ENCODE measurements around the gene AHRR.

Gene AHRR

DNA sequence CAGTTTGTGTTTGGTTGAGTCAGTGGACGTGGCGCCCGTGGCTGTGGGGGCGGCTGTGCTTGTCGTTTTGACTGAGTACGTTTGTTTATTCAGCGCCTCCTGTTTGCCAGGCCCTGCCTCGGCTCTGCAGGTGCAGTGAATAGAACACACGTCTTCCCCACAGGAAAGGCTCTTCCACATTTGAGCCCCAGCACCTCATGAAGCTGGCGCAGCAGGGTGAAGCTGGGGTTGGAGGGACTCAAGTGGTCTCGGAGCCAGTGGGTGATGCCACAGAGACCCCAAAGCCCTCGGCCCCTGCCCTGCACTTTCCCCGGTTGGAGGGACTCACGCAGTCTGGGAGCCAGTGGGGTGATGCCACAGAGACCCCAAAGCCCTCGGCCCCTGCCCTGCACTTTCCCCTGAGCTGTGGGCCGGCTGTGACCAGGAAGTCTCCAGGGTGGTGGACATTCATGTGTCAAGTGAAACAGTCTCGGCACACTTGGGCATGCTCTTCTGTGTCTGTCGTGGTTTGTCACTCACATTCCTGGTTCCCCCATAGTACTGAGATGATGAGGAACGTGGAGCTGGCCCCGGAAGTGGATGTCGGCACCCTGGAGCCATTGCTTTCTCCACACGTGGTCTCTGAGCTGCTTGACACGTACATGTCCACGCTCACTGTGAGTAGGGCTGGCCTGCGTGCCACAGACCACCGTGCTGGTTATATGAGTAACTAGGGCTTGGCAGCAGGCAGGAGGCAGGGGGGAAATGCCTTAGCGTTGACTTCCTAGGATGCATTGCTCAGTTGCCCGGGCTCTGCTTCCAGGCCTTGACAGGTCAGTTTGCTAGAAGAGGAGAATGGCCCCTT is 135.1 kb downstream of the AHRR start:
- no peak for DNase-seq (ENCODE audit: low read depth in 2 of 2, low spot score in 1 of 2)

DNA sequence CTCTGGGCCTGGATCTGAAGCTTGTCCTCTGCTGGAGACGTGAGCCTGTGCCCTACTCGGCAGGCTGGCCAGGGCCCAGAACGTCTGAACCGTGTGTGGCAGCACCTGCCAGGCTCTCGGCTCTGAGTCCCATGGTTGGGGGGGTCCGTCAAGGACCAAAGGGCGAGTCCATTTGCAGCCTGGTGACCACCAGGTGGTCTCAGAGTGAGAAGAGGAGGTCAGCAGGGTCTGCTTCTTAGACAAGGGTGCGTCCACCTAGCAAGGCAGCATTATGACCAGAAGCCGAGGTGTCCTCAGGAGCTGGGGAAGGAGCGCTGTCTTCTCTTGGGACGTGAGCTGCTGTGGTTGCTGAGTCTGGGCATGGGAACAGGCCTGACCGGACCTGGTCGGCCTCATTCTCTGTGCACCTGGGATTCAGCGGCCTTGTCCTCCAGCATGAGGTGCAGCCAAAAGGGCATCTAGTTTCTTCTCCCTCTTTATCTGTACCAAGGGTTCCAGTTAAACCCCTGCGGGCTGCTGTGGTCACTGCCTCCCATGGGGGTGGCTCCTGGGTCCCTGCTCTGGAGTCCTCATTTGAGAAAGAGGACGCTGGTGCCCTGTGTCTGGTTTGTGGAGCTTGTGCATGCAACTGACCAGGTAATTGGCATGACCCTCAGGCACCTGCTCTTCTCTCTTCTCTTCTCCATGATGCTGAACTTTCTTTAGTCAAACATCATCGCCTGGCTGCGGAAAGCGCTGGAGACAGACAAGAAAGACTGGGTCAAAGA is 135.9 kb downstream of the AHRR start:
- DNase-seq (ENCODE audit: low read depth in 2 of 2, low spot score in 1 of 2): no peak

DNA sequence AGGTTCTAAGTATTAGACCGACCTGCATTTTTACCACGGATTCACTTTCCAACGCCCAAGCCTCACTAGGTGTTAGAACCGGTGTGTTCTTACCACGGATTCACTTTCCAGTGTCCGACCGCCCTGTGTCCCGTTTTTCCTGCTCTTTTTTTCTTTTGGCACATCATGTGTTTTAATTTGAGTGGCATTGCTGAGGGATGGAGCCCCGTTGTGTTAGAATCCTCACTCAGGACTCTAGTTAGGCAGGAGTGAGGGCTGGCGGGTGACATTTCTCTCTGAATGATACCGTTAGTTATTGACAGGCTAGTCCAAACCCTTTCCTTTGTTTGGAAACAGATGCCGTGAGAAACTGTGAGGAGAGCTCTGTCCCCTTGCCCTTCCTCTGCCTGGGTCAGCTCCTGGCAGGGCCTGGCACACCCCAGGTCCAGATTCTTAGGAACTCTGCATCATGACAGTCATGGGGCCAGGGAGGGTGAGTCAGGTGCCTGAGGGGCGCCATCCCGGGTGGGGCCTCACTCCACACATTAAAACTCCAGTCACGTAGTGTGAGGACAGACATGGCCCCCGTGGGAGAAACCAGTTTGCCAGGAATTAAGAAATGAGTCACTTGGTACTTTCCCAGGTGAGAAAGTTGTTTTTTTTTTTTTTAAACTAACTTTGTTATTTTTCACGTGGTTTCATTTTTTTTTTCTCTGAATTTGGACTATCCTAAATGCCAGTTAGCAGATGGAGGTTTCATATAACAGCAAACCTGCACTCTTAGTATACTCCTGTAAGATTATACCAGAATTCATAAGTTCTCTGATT is 137.2 kb downstream of the AHRR start:
- DNase-seq (ENCODE audit: low read depth in 2 of 2, low spot score in 1 of 2): no peak

DNA sequence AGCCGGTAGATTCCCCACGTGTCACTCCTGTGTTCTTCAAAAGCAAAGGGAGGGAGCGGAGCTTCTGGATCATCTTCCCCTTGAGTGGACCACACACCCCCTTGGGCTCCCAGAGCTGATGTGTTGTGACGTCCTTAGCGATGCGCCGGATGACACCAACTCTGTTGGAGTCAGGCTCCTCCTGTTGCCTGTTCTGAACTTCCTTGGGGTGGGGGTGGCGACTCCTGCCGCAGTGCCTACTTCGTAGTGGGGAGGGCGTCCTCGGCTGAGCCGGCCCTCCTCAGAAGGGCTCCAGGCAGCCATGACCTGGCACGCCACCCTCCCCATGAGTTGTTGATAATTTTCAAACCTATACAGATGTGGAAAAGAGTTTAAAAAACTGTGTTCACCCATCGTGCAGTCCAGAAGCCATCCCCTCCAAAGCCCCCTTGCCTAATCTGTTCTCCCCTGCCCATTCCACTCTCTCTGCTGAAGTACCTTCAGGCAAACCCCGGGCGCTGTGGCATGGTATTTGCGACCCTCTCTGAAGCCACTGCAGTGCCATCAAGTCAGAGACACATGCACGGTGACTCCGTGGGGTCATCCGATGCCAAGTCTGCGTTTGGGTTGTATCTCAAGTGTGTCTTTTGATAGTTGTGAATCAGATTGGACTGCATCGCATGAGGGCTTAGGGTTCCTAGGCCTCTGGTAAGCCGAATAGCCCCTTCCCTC is 138.2 kb downstream of the AHRR start:
- DNase-seq (ENCODE audit: low read depth in 2 of 2, low spot score in 1 of 2): no peak

DNA sequence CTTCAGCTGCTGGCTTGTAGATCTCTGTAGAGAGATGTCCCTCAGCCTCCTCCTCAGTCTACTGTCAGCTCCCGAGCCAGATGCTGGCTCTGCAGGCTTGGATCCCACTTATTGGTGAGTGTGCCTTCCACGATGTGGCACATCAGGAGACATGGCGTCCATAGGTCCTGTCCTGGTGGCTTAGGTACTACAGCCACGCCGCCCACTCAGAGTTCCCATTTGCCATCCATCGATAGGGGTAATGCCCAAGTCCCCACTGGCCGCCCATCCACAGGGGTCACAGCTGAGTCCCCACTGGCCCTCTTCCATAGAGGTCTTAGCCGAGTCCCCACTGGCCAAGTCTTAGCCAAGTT is 138.7 kb downstream of the AHRR start:
- DNase-seq (ENCODE audit: low read depth in 2 of 2, low spot score in 1 of 2): no peak

DNA sequence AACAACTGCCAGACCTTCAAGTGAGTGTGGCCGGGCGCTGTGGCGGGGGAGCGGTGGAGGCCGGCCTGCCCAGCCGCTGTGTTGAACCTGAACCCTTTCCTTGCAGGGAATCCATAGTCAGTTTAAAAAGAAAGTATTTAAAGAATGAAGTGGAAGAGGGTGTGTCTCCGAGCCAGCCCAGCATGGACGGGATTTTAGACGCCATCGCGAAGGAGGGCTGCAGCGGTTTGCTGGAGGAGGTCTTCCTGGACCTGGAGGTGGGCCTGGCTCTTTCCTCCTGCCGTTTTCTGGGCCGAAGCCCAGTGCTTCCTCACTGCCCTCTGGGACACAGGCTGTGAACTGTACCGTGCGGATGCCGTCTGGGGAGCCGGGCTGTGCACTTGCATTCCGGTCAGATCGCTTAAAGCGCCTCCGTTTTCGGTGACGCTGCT is 140.6 kb downstream of the AHRR start:
- no peak for DNase-seq (ENCODE audit: low read depth in 2 of 2, low spot score in 1 of 2)

DNA sequence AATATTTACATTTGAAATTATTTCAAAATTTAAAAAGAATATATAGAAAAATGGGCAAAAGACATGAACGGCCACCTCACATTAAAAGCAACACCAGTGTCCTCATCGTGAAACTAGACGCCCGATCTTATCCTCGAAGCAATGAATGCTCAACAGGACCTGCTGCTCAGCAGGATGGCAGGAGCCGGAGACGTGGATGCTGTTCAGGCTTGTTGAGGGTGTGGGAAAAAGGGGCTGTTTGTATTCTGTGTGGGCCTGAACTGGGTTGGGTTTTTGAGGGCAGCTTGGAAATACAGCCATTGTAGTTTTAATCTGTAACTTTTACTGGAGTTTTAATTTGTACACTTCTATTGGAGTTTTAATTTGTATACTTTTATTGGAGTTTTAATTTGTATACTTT is 141.8 kb downstream of the AHRR start:
- DNase-seq (ENCODE audit: low read depth in 2 of 2, low spot score in 1 of 2): no peak

DNA sequence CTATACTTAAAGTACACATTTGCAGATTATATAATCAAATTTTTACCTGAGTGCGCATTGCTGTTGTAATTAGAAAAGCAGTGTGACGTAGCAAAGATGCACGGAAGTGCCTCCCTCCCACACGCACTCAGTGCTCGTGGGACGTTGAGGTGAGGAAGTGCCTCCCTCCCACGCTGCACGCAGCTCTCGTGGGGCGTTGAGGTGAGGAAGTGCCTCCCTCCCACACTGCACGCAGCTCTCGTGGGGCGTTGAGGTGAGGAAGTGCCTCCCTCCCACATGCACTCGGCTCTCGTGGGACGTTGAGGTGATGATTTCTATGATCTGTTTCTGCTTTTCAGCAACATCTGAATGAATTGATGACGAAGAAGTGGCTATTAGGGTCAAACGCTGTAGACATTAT is 142.4 kb downstream of the AHRR start:
- peak in 1 of 2 donors; percentile 40 for DNase-seq (ENCODE audit: low read depth in 2 of 2, low spot score in 1 of 2)

DNA sequence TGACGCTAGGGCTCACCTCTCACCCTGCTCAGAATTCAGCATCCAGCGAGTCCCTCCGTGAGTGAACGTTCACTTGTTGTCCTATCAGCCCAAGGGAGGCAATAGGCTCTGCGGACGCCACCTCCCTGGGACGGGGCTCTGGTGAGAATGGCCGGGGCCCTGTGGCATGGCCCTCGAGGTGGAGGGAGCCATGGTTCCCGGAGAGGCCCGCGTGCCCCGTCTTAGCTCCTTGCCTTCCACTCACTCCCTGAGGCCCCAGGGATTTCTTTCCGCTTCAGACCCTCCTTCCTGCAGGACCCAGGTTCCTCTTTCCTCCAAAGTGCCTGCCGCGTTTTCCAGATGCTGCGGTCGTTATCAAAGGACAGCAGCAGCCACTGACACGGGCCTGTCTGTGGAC is 142.9 kb downstream of the AHRR start:
- DNase-seq (ENCODE audit: low read depth in 2 of 2, low spot score in 1 of 2): no peak

DNA sequence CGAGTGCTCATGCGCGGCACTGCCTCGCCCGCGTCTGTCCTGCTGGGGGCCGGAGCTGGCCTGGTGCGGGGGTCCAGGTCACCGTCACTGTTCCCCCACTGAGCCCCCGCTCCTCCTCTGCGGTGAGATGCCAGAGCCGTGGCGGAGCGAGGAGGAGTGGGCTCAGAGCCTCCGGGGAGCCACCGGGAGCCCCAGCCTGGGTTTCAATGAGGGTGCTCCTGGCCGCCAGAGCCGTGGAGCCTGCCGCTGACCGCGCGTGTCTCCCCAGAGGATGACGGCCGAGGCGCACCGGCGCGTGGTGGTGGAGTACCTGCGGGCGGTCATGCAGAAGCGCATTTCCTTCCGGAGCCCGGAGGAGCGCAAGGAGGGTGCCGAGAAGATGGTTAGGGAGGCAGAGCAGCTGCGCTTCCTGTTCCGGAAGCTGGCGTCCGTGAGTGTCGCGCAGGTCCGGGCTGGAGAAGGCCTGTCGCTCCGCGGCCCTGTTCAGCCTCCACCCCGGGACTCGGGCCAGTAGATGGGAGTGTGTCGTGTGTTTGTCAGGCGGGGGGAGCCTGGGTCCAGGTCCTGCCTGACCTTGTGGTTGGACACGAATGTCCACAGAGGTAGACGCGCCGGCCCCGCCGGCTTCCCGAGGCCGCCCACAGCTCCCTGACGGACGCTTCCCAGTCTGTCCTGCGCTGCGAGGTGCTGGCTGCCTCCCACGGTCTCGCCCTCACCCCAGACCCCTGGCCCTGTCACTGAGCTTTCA is 143.5 kb downstream of the AHRR start:
- DNase-seq (ENCODE audit: low read depth in 2 of 2, low spot score in 1 of 2): no peak

DNA sequence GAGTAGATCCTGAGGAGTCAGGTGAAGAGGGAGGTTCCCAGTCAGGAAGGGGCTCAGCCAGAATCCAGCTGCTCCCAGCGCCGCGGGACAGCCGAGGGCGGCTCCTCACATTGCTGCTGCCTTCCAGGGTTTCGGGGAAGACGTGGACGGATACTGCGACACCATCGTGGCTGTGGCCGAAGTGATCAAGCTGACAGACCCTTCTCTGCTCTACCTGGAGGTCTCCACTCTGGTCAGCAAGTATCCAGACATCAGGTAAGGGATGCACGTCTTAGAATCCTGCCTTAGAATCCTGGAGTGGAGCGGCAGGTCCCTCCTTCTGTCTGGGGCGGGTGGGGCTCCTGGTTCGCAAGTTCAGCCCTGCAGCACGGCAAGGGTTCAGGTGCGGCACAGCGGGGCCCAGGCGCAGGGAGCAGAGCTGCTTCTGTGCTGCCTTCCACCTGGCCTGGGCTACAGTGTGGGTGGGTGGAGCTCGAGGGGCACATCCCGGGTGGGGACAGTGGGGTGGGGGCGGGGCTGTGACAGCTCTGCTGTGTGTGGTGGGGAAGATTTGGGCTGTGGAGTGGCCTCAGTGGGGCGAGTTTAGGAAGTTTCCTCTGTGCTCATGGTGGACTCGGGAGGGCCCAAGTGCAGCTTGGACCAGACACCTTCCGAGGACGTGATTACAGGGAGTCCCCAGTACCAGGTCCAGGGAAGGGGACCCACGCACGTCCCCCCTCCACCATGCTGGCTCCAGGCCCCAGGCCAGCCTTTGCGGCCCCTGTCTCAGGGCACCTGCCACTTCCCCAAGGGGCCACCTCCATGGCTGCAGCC is 144.3 kb downstream of the AHRR start:
- no peak for DNase-seq (ENCODE audit: low read depth in 2 of 2, low spot score in 1 of 2)

DNA sequence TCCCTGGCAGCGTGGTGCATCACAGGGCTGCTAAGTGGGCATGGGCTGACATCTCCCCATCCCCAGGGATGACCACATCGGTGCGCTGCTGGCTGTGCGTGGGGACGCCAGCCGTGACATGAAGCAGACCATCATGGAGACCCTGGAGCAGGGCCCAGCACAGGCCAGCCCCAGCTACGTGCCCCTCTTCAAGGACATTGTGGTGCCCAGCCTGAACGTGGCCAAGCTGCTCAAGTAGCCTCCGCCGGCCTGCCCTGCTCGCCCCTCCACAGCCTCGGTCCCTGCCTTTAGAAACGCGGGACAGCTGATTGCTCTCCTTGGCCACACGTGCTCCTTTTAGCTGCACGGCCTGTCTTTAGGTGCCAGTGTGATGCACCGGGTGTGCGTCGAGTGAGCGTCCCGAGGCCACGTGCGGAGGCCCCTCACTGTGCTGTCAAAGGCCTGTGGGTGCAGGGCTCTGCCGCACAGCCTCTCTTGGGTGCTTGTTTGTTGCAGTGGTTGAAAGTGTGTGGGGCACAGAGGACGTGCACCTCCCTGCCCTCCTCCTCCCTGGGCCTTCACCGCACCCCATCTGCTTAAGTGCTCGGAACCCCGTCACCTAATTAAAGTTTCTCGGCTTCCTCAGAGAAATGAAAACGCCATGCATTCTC is 145.3 kb downstream of the AHRR start:
- DNase-seq (ENCODE audit: low read depth in 2 of 2, low spot score in 1 of 2): no peak

DNA sequence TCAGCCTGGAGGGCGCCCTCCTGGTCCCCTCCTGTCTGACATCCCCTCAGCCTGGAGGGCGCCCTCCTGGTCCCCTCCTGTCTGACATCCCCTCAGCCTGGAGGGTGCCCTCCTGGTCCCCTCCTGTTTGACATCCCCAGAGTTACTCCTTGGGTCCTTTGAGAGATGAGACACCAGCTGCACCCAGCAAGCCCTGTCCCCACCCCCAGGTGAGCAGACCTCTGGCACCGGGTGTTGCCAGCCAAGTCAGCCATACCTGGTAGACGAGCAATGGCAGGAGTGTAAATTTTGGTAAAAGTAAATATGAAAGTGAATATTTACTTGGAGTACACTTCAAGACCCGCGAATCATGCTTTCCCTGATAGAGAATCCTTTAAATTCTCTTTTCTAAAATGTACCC is 146.9 kb downstream of the AHRR start:
- no peak for DNase-seq (ENCODE audit: low read depth in 2 of 2, low spot score in 1 of 2)

DNA sequence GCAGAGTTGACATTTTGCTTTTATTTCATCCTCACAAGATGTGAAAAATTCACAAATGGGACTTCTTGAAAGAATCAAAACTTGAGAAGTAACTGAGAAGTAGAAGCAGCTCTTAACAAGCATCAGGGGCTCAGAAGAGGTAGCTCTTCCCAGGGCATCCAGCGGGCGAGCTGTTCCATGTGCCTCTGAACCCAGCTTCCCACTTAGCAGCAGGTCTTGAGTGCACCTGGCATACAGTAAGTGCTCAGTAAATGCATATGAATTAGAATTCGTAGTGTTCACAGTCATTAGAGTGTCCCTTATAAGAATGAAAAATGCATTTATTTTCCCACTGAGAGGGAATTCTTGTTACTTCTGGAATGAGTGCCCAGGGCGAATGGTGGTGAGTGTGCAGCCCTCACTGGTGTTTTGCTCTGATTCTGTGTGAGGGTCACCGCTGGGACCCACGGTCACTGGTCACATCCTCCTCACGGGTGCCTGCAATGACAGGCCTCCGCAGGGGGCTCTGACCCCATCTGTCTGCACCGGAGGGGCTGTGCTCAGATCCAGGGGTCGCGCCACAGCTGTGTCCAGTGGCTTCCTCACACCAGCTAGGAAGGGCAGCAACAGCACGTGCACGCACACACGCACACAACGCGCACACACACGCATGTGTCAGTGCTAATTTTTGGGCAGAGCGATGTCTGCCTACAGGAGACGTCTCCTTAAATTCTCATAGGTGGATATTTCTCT is 148.4 kb downstream of the AHRR start:
- no peak for DNase-seq (ENCODE audit: low read depth in 2 of 2, low spot score in 1 of 2)

DNA sequence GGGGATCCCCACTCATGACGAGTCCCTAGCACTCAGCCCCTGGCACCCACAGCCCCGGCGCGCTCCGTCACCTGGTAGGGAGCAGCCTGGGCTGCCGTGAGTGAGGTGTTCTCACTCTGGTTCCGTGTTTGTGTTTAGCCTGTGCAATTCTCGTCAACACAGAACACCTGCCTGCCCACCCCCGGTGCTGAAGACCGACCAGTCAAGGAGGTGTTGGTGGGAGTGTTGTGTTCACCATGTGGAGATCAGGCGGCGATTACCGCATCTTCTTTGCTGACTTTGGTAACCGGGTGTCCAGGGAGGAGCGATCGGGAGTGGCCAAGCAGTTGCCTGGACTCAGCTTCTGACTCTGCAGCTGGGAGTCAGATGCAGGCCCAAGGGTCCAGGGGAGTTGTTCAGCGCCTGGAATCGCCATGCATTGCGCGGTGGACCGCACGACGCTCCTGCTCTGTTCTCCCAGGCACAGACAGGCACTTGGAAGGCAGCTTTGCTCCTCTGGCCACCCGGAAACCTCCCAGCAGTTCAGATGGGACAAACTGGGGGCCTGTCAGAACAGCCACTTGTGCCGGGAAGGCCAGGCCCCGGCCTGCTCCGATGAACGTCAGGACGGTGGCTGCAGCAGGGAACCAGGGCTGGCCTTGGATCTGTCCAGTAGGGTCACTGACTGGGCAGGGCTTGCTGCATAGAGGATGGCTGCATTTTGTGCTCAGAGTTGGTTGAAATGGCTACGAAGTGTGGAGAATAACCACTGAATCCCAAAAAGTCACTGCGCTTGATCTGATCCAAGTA is 149.6 kb downstream of the AHRR start:
- DNase-seq (ENCODE audit: low read depth in 2 of 2, low spot score in 1 of 2): no peak

DNA sequence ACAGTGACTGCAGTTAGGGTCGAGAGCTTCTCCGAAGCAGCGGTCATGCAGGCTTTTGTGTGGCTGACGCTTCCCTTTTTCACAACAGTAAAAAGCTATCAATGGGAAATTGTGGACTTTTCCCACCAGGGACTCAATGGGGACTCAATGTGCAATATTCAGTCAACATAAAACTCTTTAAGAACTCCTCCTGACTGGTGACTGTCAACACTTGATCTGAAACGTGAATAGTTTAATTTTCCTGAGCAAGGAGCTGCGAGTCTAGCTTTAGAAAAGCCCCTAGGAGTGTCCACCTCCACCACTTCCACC is 150.2 kb downstream of the AHRR start:
- DNase-seq (ENCODE audit: low read depth in 2 of 2, low spot score in 1 of 2): no peak

DNA sequence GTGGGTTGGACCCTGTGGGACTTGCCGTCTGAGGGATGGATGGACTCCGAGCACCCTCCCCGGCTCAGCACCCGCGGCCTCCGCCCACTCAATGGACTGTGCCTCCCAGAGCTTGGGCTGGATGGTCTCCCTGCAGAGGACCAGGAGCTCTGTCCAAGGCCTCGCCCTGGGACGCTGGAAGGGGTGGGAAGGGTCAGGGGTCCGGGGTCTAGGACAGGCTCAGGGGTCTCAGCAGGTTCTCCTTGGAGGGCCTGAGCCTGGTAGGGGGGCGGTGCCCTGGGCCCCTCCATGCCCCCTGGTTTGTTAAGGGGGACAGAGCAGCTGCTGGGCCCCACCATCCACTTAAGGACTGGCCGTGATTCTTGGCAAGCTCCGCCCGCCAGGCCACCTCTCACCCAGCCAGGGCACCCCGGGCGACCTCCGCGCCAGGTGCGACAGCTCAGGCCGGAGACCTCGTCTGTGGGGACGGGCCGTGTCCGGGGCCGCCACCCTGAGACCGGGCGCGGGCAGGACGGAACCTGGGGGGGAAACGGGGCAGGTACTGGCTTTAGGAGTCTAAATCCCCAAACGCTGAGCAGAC is 150.7 kb downstream of the AHRR start:
- DNase-seq (ENCODE audit: low read depth in 2 of 2, low spot score in 1 of 2): no peak

Measured in stimulated activated CD8-positive, alpha-beta memory T cell treated with anti-CD3 and anti-CD28 coated beads, Interleukin-4, amount 100 ng/mL, for 1 hour (primary cell).